Brain microvascular endothelial cell (primary cell): ENCODE results near the gene ADAMTS8.

Experiments
- DNase-seq: peaks from one replicate; pipeline ENCODE4 v3.0.0-alpha.2; 2020
- H3K27ac ChIP-seq: fragments of 250-450 bp; sonication (Bioruptor Pico); 2 replicates; pipeline ENCODE4 v1.5.1; 2020; ENCODE audit warnings: mild to moderate bottlenecking, moderate library complexity
- H3K27me3 ChIP-seq: fragments of 250-450 bp; sonication (Bioruptor Pico); replicated peaks from 2 replicates; pipeline ENCODE4 v1.5.1; 2020; ENCODE audit warnings: mild to moderate bottlenecking
- H3K36me3 ChIP-seq: fragments of 250-450 bp; sonication (Bioruptor Pico); replicated peaks from 2 replicates; pipeline ENCODE4 v1.5.1; 2020; ENCODE audit warnings: mild to moderate bottlenecking
- H3K4me3 ChIP-seq: 2 replicates; pipeline ENCODE4 v1.5.1; 2011; ENCODE audit warnings: low read depth, mild to moderate bottlenecking, control low read depth, low read length, moderate library complexity
- CTCF ChIP-seq: IDR thresholded peaks from 2 replicates; pipeline ENCODE4 v1.5.1; 2011; ENCODE audit warnings: low read depth, mild to moderate bottlenecking, moderate library complexity, low read length, control low read depth, inconsistent platforms; ENCODE audit errors: missing control alignments
- in situ Hi-C: cut with HindIII; loops from 2 replicates; pipeline ENCODE4 v1.10.0; 2017; ENCODE audit warnings: low sequenced_read_pairs, low pct_ligation_motif_present

The ADAMTS8 gene

GRCh38 chr11:130462931-130463330, 34.5 kb upstream of the ADAMTS8 start:
- in situ Hi-C loops = no loop called here
- no peak for TF ChIP-seq CTCF
- H3K4me3 ChIP-seq = no peak overlapping the region
- H3K36me3 ChIP-seq = no peaks in the 10 kb centered on the region
- H3K27ac ChIP-seq = no peak overlapping the region
- no peaks in the 10 kb centered on the region for H3K27me3 ChIP-seq
- DNase-seq = no peak

- in situ Hi-C loops = no loop called here
- Histone ChIP-seq H3K27ac (no peak overlapping the region), H3K27me3 (no peaks in the 10 kb centered on the region), H3K4me3 (no peak overlapping the region), H3K36me3 (no peaks in the 10 kb centered on the region)
- no peak for DNase-seq
- TF ChIP-seq CTCF = no peak
Measured at GRCh38 chr11:130462101-130462885, 33.9 kb upstream of the ADAMTS8 start.

- no peak overlapping the region for H3K4me3 ChIP-seq
- H3K36me3 ChIP-seq = no peaks in the 10 kb centered on the region
- no peaks in the 10 kb centered on the region for H3K27me3 ChIP-seq
- in situ Hi-C loops = no loop called here
- no peak for DNase-seq
- H3K27ac ChIP-seq = no peak overlapping the region
- no peak for TF ChIP-seq CTCF
Measured at GRCh38 chr11:130459521-130459920, 31.1 kb upstream of the ADAMTS8 start.

GRCh38 chr11:130458410-130458729, 30.0 kb upstream of the ADAMTS8 start:
- no peaks in the 10 kb centered on the region for H3K27me3 ChIP-seq

GRCh38 chr11:130457623-130458409, 29.4 kb upstream of the ADAMTS8 start:
- no peak for TF ChIP-seq CTCF
- no peak overlapping the region for H3K4me3 ChIP-seq
- H3K36me3 ChIP-seq = no peaks in the 10 kb centered on the region
- DNase-seq = no peak
- in situ Hi-C loops = no loop called here
- H3K27me3 ChIP-seq = no peaks in the 10 kb centered on the region
- no peak overlapping the region for H3K27ac ChIP-seq

More at GRCh38 chr11:130458410-130458729, 30.0 kb upstream of the ADAMTS8 start:
- Histone ChIP-seq H3K4me3 (no peak overlapping the region), H3K36me3 (no peaks in the 10 kb centered on the region), H3K27ac (no peak overlapping the region)
- no peak for TF ChIP-seq CTCF
- in situ Hi-C loops = no loop called here
- no peak for DNase-seq
